ENCODE measurements around the gene RAB37.

GRCh38 chr17:74759243-74759801, 22.3 kb downstream of the RAB37 start:
- TF ChIP-seq GATA2 (IDR thresholded peaks at IDR 0.05; ENCODE audit: low read depth, low read length) (no peak), GATA3 (IDR thresholded peaks at IDR 0.05; ENCODE audit: low read depth, low read length) (no peak)

Measured in SH-SY5Y (cell line).